ENCODE measurements around the gene DCX. TPM values are rescaled to one million over a fixed set of nuclear protein-coding genes. Genes with fewer than 3 reads are reported as not detected.

Gene DCX
- total RNA-seq, 2 experiments from 2014 or later = not detected

GRCh38 chrX:111410590-111411078, 1.4 kb downstream of the DCX start:
- no peaks in the 10 kb centered on the region for H3K4me1 Mint-ChIP-seq (ENCODE audit: low read depth)
- DNase-seq (no peak), ATAC-seq (no peak)
- intact Hi-C loops (cut with micrococcal nuclease) = no loop called here
- no peak overlapping the region for H3K27ac Mint-ChIP-seq
- ChIA-PET POLR2A (no interaction called here), CTCF (no interaction called here)
- TF ChIP-seq CTCF (IDR thresholded peaks at IDR 0.05) = no peak
- H3K4me3 Mint-ChIP-seq = no peak overlapping the region
- H3K36me3 Mint-ChIP-seq (ENCODE audit: low read depth) = no peaks in the 10 kb centered on the region
- no peaks in the 10 kb centered on the region for H3K9me3 Mint-ChIP-seq
- peaks cover 7% of the 10 kb centered on the region for H3K27me3 Mint-ChIP-seq

- H3K36me3 Mint-ChIP-seq (ENCODE audit: low read depth) = no peaks in the 10 kb centered on the region
- H3K27me3 Mint-ChIP-seq = peaks cover 7% of the 10 kb centered on the region
- ChIA-PET POLR2A (no interaction called here), CTCF (no interaction called here)
- H3K27ac Mint-ChIP-seq = no peak overlapping the region
- intact Hi-C loops (cut with micrococcal nuclease) = no loop called here
- H3K4me1 Mint-ChIP-seq (ENCODE audit: low read depth) = no peaks in the 10 kb centered on the region
- no peaks in the 10 kb centered on the region for H3K9me3 Mint-ChIP-seq
- ATAC-seq = no peak
- no peak for TF ChIP-seq CTCF (IDR thresholded peaks at IDR 0.05)
- no peak for DNase-seq
- no peak overlapping the region for H3K4me3 Mint-ChIP-seq
These were observed 2.7 kb downstream of the DCX start for GRCh38 chrX:111409326-111409725.

GRCh38 chrX:111407948-111408347, 4.0 kb downstream of the DCX start:
- Mint-ChIP-seq H3K36me3 (ENCODE audit: low read depth) (no peaks in the 10 kb centered on the region), H3K27me3 (peaks cover 7% of the 10 kb centered on the region), H3K9me3 (no peaks in the 10 kb centered on the region), H3K27ac (no peak overlapping the region), H3K4me1 (ENCODE audit: low read depth) (no peaks in the 10 kb centered on the region), H3K4me3 (no peak overlapping the region)
- TF ChIP-seq CTCF (IDR thresholded peaks at IDR 0.05) = no peak
- intact Hi-C loops (cut with micrococcal nuclease) = no loop called here
- DNase-seq (no peak), ATAC-seq (no peak)
- ChIA-PET POLR2A (no interaction called here), CTCF (no interaction called here)

GRCh38 chrX:111402344-111402743, 9.6 kb downstream of the DCX start:
- ATAC-seq (no peak), DNase-seq (no peak)
- no peaks in the 10 kb centered on the region for H3K4me1 Mint-ChIP-seq (ENCODE audit: low read depth)
- H3K36me3 Mint-ChIP-seq (ENCODE audit: low read depth) = no peaks in the 10 kb centered on the region
- CTCF ChIA-PET = no interaction called here
- TF ChIP-seq CTCF (IDR thresholded peaks at IDR 0.05) = no peak
- no peak overlapping the region for H3K4me3 Mint-ChIP-seq
- intact Hi-C loops (cut with micrococcal nuclease) = no loop called here
- H3K27me3 Mint-ChIP-seq = no peaks in the 10 kb centered on the region
- H3K9me3 Mint-ChIP-seq = no peaks in the 10 kb centered on the region
- H3K27ac Mint-ChIP-seq = no peak overlapping the region
- POLR2A ChIA-PET = no interaction called here

GRCh38 chrX:111395149-111395548, 16.8 kb downstream of the DCX start:
- ATAC-seq (no peak), DNase-seq (no peak)
- H3K27me3 Mint-ChIP-seq = no peaks in the 10 kb centered on the region
- H3K9me3 Mint-ChIP-seq = no peaks in the 10 kb centered on the region
- H3K4me1 Mint-ChIP-seq (ENCODE audit: low read depth) = no peaks in the 10 kb centered on the region
- POLR2A ChIA-PET = no interaction called here
- TF ChIP-seq CTCF (IDR thresholded peaks at IDR 0.05) = no peak
- intact Hi-C loops (cut with micrococcal nuclease) = no loop called here
- no peaks in the 10 kb centered on the region for H3K36me3 Mint-ChIP-seq (ENCODE audit: low read depth)
- H3K4me3 Mint-ChIP-seq = no peak overlapping the region
- H3K27ac Mint-ChIP-seq = no peak overlapping the region
- CTCF ChIA-PET = no interaction called here

All from activated CD8-positive, alpha-beta T cell treated with anti-CD3 and anti-CD28 coated beads for 36 hours (primary cell).